Dermis microvascular lymphatic vessel endothelial cell (primary cell): ENCODE measurements around the gene SPTBN1. TPM values are rescaled to one million over a fixed set of nuclear protein-coding genes. Genes with fewer than 3 reads are reported as not detected.

Experiments used
- DNase-seq, 2 donors: peaks; one replicate each; pipeline versions ENCODE4 v3.0.0 to v3.0.0-alpha.2; 2010; ENCODE audit warnings: low read depth in 2 of 2
- total RNA-seq: library from RNA; depleted of rRNA; stranded (reverse); fragments of >200 nt; gene quantifications from 2 replicates; pipeline ENCODE4 v1.2.1, GENCODE V29; 2014

Gene SPTBN1
- 450 and 659 TPM in 2 replicates for total RNA-seq

GRCh38 chr2:54455563-54456361, at the start of gene SPTBN1:
Gene SPTBN1, plus strand, starts transcription at chr2:54456327. Its CDS starts 70,092 bp downstream, at chr2:54526419.
- peak; percentile 85 to 96 for DNase-seq

GRCh38 chr2:54407693-54408092, 48.4 kb upstream of the SPTBN1 start:
- no peak for DNase-seq

- DNase-seq, result no peak
Observed at GRCh38 chr2:54408288-54408687, 47.8 kb upstream of the SPTBN1 start.

- no peak for DNase-seq
Observed at GRCh38 chr2:54409752-54410151, 46.4 kb upstream of the SPTBN1 start.

GRCh38 chr2:54411801-54412354, 44.2 kb upstream of the SPTBN1 start:
- DNase-seq, result no peak

GRCh38 chr2:54416166-54416813, 39.8 kb upstream of the SPTBN1 start:
- DNase-seq, result peak; percentile 60 to 96

GRCh38 chr2:54416938-54417337, 39.2 kb upstream of the SPTBN1 start:
- no peak for DNase-seq

- DNase-seq, result no peak
Observed at GRCh38 chr2:54417577-54417976, 38.5 kb upstream of the SPTBN1 start.

GRCh38 chr2:54419388-54419787, 36.7 kb upstream of the SPTBN1 start:
- DNase-seq, result peak in 1 of 2 donors; percentile 75

- DNase-seq, result peak in 1 of 2 donors; percentile 14
Observed at GRCh38 chr2:54419855-54420523, 36.1 kb upstream of the SPTBN1 start.

GRCh38 chr2:54420524-54421172, 35.5 kb upstream of the SPTBN1 start:
- no peak for DNase-seq

- no peak for DNase-seq
Observed at GRCh38 chr2:54422072-54422581, 34.0 kb upstream of the SPTBN1 start.

- DNase-seq, result peak; percentile 63 to 85
Observed at GRCh38 chr2:54423213-54423612, 32.9 kb upstream of the SPTBN1 start.

GRCh38 chr2:54424555-54425163, 31.5 kb upstream of the SPTBN1 start:
- no peak for DNase-seq

- DNase-seq, result peak; percentile 41 to 80
Observed at GRCh38 chr2:54428108-54428831, 27.9 kb upstream of the SPTBN1 start.

GRCh38 chr2:54429054-54429453, 27.1 kb upstream of the SPTBN1 start:
- peak in 1 of 2 donors; percentile 7 for DNase-seq

GRCh38 chr2:54429811-54430551, 26.1 kb upstream of the SPTBN1 start:
- peak; percentile 86 to 95 for DNase-seq

- peak in 1 of 2 donors; percentile 67 for DNase-seq
Observed at GRCh38 chr2:54430649-54431048, 25.5 kb upstream of the SPTBN1 start.

GRCh38 chr2:54432251-54433015, 23.7 kb upstream of the SPTBN1 start:
- peak in 1 of 2 donors; percentile 70 for DNase-seq
